Measurements from ENCODE around the gene SHB.

DNA sequence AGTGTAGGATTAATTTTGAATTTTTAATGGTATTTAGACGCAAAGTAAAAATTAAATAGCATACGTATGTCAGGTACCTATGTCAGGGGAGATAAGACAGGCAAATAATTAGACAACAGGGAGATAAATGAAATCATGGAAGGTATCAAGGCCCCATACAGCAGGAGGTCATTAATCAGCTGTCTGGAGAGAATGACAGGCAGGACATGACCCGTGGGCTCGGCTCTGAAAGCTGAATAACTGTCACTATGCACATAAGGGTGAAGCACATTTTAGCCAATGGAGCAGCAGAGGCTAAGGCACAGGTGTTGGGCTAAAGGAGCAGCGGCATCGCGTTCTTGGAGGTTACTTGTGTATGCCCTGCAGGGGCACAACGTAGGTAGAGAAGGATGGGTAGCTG, 177.0 kb downstream of the SHB start:
- no peak for TF ChIP-seq EGR1 (IDR thresholded peaks at IDR 0.05; ENCODE audit: borderline replicate concordance, low read depth, low read length)
- no peak for TF ChIP-seq POLR2AphosphoS5 (IDR thresholded peaks at IDR 0.05; ENCODE audit: low read depth, low read length)
- TF ChIP-seq TAF1 (IDR thresholded peaks at IDR 0.05; ENCODE audit: low read depth, low read length) = no peak
- TF ChIP-seq KDM1A (IDR thresholded peaks at IDR 0.05; ENCODE audit: borderline replicate concordance, low read length) = no peak
- TF ChIP-seq, protein P1, sequence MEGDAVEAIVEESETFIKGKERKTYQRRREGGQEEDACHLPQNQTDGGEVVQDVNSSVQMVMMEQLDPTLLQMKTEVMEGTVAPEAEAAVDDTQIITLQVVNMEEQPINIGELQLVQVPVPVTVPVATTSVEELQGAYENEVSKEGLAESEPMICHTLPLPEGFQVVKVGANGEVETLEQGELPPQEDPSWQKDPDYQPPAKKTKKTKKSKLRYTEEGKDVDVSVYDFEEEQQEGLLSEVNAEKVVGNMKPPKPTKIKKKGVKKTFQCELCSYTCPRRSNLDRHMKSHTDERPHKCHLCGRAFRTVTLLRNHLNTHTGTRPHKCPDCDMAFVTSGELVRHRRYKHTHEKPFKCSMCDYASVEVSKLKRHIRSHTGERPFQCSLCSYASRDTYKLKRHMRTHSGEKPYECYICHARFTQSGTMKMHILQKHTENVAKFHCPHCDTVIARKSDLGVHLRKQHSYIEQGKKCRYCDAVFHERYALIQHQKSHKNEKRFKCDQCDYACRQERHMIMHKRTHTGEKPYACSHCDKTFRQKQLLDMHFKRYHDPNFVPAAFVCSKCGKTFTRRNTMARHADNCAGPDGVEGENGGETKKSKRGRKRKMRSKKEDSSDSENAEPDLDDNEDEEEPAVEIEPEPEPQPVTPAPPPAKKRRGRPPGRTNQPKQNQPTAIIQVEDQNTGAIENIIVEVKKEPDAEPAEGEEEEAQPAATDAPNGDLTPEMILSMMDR (IDR thresholded peaks at IDR 0.05; ENCODE audit: control extremely low read depth in 1 of 3, insufficient read depth in 1 of 3, low read depth in 1 of 3, low read length in 3 of 3) = no peak
- TF ChIP-seq POLR2A (IDR thresholded peaks at IDR 0.05; ENCODE audit: control extremely low read depth in 1 of 2, low read depth in 2 of 2, low read length in 2 of 2) = no peak
- TF ChIP-seq TEAD4 (IDR thresholded peaks at IDR 0.05; ENCODE audit: low read depth, low read length) = no peak
- TF ChIP-seq, protein P2, sequence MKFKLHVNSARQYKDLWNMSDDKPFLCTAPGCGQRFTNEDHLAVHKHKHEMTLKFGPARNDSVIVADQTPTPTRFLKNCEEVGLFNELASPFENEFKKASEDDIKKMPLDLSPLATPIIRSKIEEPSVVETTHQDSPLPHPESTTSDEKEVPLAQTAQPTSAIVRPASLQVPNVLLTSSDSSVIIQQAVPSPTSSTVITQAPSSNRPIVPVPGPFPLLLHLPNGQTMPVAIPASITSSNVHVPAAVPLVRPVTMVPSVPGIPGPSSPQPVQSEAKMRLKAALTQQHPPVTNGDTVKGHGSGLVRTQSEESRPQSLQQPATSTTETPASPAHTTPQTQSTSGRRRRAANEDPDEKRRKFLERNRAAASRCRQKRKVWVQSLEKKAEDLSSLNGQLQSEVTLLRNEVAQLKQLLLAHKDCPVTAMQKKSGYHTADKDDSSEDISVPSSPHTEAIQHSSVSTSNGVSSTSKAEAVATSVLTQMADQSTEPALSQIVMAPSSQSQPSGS (IDR thresholded peaks at IDR 0.05; ENCODE audit: low read length) = no peak
- TF ChIP-seq RBBP5 (IDR thresholded peaks at IDR 0.05; ENCODE audit: borderline replicate concordance, low read depth, low read length) = no peak
